ENCODE data around the gene ZNF831.

DNA sequence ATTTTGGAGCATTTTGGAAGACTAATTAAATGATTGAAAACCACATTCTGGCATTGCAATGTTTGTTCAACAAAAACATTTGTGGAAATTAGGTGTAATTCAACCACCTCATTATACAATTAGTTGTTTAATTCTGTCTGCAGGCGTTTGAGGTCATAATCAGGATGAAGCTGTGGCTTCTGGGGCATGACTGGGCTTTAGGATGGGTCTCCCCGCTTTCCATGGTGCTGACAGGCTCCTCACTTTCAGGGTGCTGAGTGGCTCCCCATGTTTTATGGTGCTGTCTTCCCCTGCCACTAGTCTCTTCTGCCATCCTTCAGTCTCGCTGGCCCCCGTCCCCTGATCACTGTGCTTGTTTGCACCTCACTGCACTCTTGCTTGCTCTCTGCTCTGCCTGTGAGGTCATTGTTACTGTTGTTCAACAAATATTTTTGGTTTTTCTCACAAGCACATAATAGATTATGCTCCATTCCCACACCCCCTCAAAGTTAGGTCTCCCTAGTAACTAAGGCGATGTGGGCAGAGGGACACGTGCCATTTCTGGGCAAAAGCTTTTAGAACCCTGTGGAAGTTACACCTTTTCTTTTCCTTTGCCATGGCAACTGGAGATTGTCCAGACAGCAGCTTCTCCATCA is 25.4 kb upstream of the ZNF831 start:
- TF ChIP-seq, protein P1, sequence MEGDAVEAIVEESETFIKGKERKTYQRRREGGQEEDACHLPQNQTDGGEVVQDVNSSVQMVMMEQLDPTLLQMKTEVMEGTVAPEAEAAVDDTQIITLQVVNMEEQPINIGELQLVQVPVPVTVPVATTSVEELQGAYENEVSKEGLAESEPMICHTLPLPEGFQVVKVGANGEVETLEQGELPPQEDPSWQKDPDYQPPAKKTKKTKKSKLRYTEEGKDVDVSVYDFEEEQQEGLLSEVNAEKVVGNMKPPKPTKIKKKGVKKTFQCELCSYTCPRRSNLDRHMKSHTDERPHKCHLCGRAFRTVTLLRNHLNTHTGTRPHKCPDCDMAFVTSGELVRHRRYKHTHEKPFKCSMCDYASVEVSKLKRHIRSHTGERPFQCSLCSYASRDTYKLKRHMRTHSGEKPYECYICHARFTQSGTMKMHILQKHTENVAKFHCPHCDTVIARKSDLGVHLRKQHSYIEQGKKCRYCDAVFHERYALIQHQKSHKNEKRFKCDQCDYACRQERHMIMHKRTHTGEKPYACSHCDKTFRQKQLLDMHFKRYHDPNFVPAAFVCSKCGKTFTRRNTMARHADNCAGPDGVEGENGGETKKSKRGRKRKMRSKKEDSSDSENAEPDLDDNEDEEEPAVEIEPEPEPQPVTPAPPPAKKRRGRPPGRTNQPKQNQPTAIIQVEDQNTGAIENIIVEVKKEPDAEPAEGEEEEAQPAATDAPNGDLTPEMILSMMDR (IDR thresholded peaks at IDR 0.05): no peak
- TF ChIP-seq POLR2A (IDR thresholded peaks at IDR 0.05): no peak
